Trophoblast cell (in vitro differentiated cells and primary cell): Measurements from ENCODE around the gene ATP9B.
A peak's percentile ranks its signal among the peaks of the same experiment; 100 is the strongest.

Experiments
- DNase-seq, 2 donors: peaks; one replicate each; pipeline ENCODE4 v3.0.0-alpha.2; 2016
- H2AFZ ChIP-seq: 2 replicates; pipeline ENCODE4 v1.6.1; 2013; ENCODE audit warnings: low read length, moderate library complexity, mild to moderate bottlenecking; ENCODE audit not compliant: insufficient read depth, poor library complexity
- H2AK5ac ChIP-seq: 2 replicates; pipeline ENCODE4 v1.6.1; 2013; ENCODE audit warnings: mild to moderate bottlenecking, low read length
- H2BK120ac ChIP-seq: 2 replicates; pipeline ENCODE4 v1.6.1; 2013; ENCODE audit warnings: low read length, mild to moderate bottlenecking, moderate library complexity; ENCODE audit not compliant: insufficient read depth, poor library complexity
- H2BK12ac ChIP-seq: 2 replicates; pipeline ENCODE4 v1.6.1; 2013; ENCODE audit warnings: mild to moderate bottlenecking, low read length, moderate library complexity
- H2BK5ac ChIP-seq: 2 replicates; pipeline ENCODE4 v1.6.1; 2013; ENCODE audit warnings: low read length, low read depth, moderate library complexity, mild to moderate bottlenecking; ENCODE audit not compliant: poor library complexity
- H3K14ac ChIP-seq: 2 replicates; pipeline ENCODE4 v1.6.1; 2013; ENCODE audit warnings: mild to moderate bottlenecking, low read length
- H3K18ac ChIP-seq: 2 replicates; pipeline ENCODE4 v1.6.1; 2013; ENCODE audit warnings: mild to moderate bottlenecking, low read length
- H3K23ac ChIP-seq: 2 replicates; pipeline ENCODE4 v1.6.1; 2013; ENCODE audit warnings: low read length
- H3K27ac ChIP-seq: 2 replicates; pipeline ENCODE4 v1.5.1; 2013; ENCODE audit warnings: low read depth, mild to moderate bottlenecking, inconsistent platforms, low read length, moderate library complexity
- H3K27me3 ChIP-seq: 2 replicates; pipeline ENCODE4 v1.6.1; 2013; ENCODE audit warnings: inconsistent platforms, mild to moderate bottlenecking, low read length, moderate library complexity; ENCODE audit not compliant: insufficient read depth
- H3K36me3 ChIP-seq, 2 experiments: 1 replicate in 1 of 2; 2 replicates in 1 of 2; pipeline ENCODE4 v1.6.1; 2013; ENCODE audit warnings: low read length in 2 of 2, mild to moderate bottlenecking in 2 of 2, moderate library complexity in 1 of 2; ENCODE audit not compliant: insufficient read depth in 2 of 2, control insufficient read depth in 1 of 2
- H3K4ac ChIP-seq: 2 replicates; pipeline ENCODE4 v1.6.1; 2013; ENCODE audit warnings: low read depth, mild to moderate bottlenecking, low read length, moderate library complexity
- H3K4me1 ChIP-seq, 2 experiments: 1 replicate in 1 of 2; 2 replicates in 1 of 2; pipeline ENCODE4 v1.6.1; 2013; ENCODE audit warnings: low read length in 2 of 2, mild to moderate bottlenecking in 2 of 2, moderate library complexity in 1 of 2; ENCODE audit not compliant: insufficient read depth in 2 of 2, control insufficient read depth in 1 of 2
- H3K4me2 ChIP-seq: 2 replicates; pipeline ENCODE4 v1.6.1; 2013; ENCODE audit warnings: inconsistent platforms, mild to moderate bottlenecking, low read length, moderate library complexity
- H3K4me3 ChIP-seq: 2 replicates; pipeline ENCODE4 v1.5.1; 2013; ENCODE audit warnings: mild to moderate bottlenecking, low read depth, low read length, inconsistent platforms
- H3K79me1 ChIP-seq: one replicate; pipeline ENCODE4 v1.6.1; 2013; ENCODE audit warnings: low read length
- H3K79me2 ChIP-seq: 2 replicates; pipeline ENCODE4 v1.6.1; 2013; ENCODE audit warnings: low read length, mild to moderate bottlenecking; ENCODE audit not compliant: control insufficient read depth, insufficient read depth, poor library complexity
- H3K9ac ChIP-seq: 2 replicates; pipeline ENCODE4 v1.6.1; 2013; ENCODE audit warnings: mild to moderate bottlenecking, low read length
- H3K9me3 ChIP-seq: 2 replicates; pipeline ENCODE4 v1.6.1; 2013; ENCODE audit warnings: low read depth, mild to moderate bottlenecking, control low read depth, inconsistent platforms, low read length; ENCODE audit not compliant: insufficient read depth
- H4K12ac ChIP-seq: 2 replicates; pipeline ENCODE4 v1.6.1; 2013; ENCODE audit warnings: low read depth, mild to moderate bottlenecking, low read length, moderate library complexity
- H4K8ac ChIP-seq: 2 replicates; pipeline ENCODE4 v1.6.1; 2013; ENCODE audit warnings: low read depth, mild to moderate bottlenecking, low read length, moderate library complexity
- H4K91ac ChIP-seq: one replicate; pipeline ENCODE4 v1.6.1; 2013; ENCODE audit warnings: low read depth, mild to moderate bottlenecking, low read length, moderate library complexity
- WGBS: extraction: QIAGEN DNeasy Blood & Tissue Kit; methylation state at CpG from one replicate; pipeline ENCODE4 v1.1.7; 2013; ENCODE audit warnings: missing lambda C conversion rate; ENCODE audit not compliant: insufficient read length, insufficient coverage; ENCODE audit errors: extremely low coverage; 5-methylcytosine and 5-hydroxymethylcytosine counted together

The ATP9B gene

GRCh38 chr18:79394534-79395307 is 325.5 kb downstream of the ATP9B start:
- Histone ChIP-seq H3K9ac (no peak overlapping the region), H3K27ac (no peak overlapping the region), H3K18ac (no peak overlapping the region), H2BK5ac (no peak overlapping the region), H3K36me3 (no peaks in the 10 kb centered on the region), H3K4me2 (peak overlapping the region; percentile 69), H2BK12ac (no peak overlapping the region), H4K12ac (no peak overlapping the region), H3K23ac (no peak overlapping the region), H3K27me3 (peaks cover 68% of the 10 kb centered on the region), H3K79me2 (peaks cover 1% of the 10 kb centered on the region), H2AFZ (no peak overlapping the region), H4K8ac (no peak overlapping the region), H3K9me3 (no peaks in the 10 kb centered on the region), H2BK120ac (no peak overlapping the region), H2AK5ac (no peak overlapping the region), H3K4me1 (peaks cover 0 to 9% of the 10 kb centered on the region in 2 experiments), H4K91ac (no peak overlapping the region), H3K4ac (no peak overlapping the region), H3K4me3 (no peak overlapping the region), H3K14ac (no peak overlapping the region), H3K79me1 (no peaks in the 10 kb centered on the region)
- peak; percentile 33 to 77 for DNase-seq
- no CpG with 5 or more reads among the region's 67 CpGs for WGBS

- no peak overlapping the region for H3K23ac ChIP-seq
- H3K9me3 ChIP-seq: no peaks in the 10 kb centered on the region
- no peak overlapping the region for H2AK5ac ChIP-seq
- no peak overlapping the region for H3K27ac ChIP-seq
- no peak overlapping the region for H2BK120ac ChIP-seq
- no peak overlapping the region for H3K14ac ChIP-seq
- peaks cover 1% of the 10 kb centered on the region for H3K79me2 ChIP-seq
- no peak overlapping the region for H4K8ac ChIP-seq
- no peak overlapping the region for H4K12ac ChIP-seq
- H3K27me3 ChIP-seq: peaks cover 70% of the 10 kb centered on the region
- H3K4ac ChIP-seq: no peak overlapping the region
- no peaks in the 10 kb centered on the region for H3K79me1 ChIP-seq
- H3K18ac ChIP-seq: no peak overlapping the region
- WGBS: no CpG with 5 or more reads among the region's 34 CpGs
- no peak for DNase-seq
- H2BK12ac ChIP-seq: no peak overlapping the region
- no peak overlapping the region for H3K9ac ChIP-seq
- peaks cover 0 to 9% of the 10 kb centered on the region in 2 experiments for H3K4me1 ChIP-seq
- H3K4me2 ChIP-seq: peak overlapping the region; percentile 69
- no peak overlapping the region for H3K4me3 ChIP-seq
- H2AFZ ChIP-seq: no peak overlapping the region
- H2BK5ac ChIP-seq: no peak overlapping the region
- no peak overlapping the region for H4K91ac ChIP-seq
- H3K36me3 ChIP-seq: no peaks in the 10 kb centered on the region
These were observed 326.1 kb downstream of the ATP9B start for GRCh38 chr18:79395308-79395640.

- Histone ChIP-seq H3K36me3 (no peaks in the 10 kb centered on the region), H2BK12ac (no peak within 1 kb of the TSS), H3K79me2 (peaks cover 1% of the 10 kb centered on the region), H3K4me3 (peak within 1 kb of the TSS; percentile 46), H4K91ac (no peak within 1 kb of the TSS), H3K4ac (no peak within 1 kb of the TSS), H2BK120ac (no peak within 1 kb of the TSS), H3K14ac (no peak within 1 kb of the TSS), H3K79me1 (no peaks in the 10 kb centered on the region), H4K12ac (no peak within 1 kb of the TSS), H3K18ac (no peak within 1 kb of the TSS), H3K27ac (no peak within 1 kb of the TSS), H3K9ac (no peak within 1 kb of the TSS), H3K4me2 (peak within 1 kb of the TSS; percentile 91), H3K9me3 (no peaks in the 10 kb centered on the region), H2AK5ac (no peak within 1 kb of the TSS), H3K27me3 (peaks cover 70% of the 10 kb centered on the region), H2AFZ (no peak within 1 kb of the TSS), H2BK5ac (no peak within 1 kb of the TSS), H4K8ac (no peak within 1 kb of the TSS), H3K23ac (no peak within 1 kb of the TSS), H3K4me1 (peaks cover 0 to 9% of the 10 kb centered on the region in 2 experiments)
- WGBS: no CpG with 5 or more reads among the region's 91 CpGs
- peak; percentile 15 to 71 for DNase-seq
These were observed 326.7 kb downstream of the ATP9B start, which contains the start of gene NFATC1 for GRCh38 chr18:79395761-79396404. Gene NFATC1 (plus strand): TSS chr18:79395930. CDS start chr18:79396225, 295 bp downstream.

- peak in 1 of 2 donors; percentile 57 for DNase-seq
- Histone ChIP-seq H3K27me3 (peaks cover 70% of the 10 kb centered on the region), H4K91ac (no peak overlapping the region), H3K4me3 (peak overlapping the region; percentile 9), H2BK120ac (no peak overlapping the region), H3K9ac (no peak overlapping the region), H4K12ac (no peak overlapping the region), H3K4me1 (peaks cover 0 to 9% of the 10 kb centered on the region in 2 experiments), H3K9me3 (no peaks in the 10 kb centered on the region), H3K23ac (no peak overlapping the region), H2AFZ (no peak overlapping the region), H3K79me1 (no peaks in the 10 kb centered on the region), H3K27ac (no peak overlapping the region), H3K36me3 (no peaks in the 10 kb centered on the region), H3K79me2 (peaks cover 1% of the 10 kb centered on the region), H3K18ac (no peak overlapping the region), H2AK5ac (no peak overlapping the region), H3K14ac (no peak overlapping the region), H4K8ac (no peak overlapping the region), H2BK12ac (no peak overlapping the region), H3K4ac (no peak overlapping the region), H3K4me2 (peak overlapping the region; percentile 91), H2BK5ac (no peak overlapping the region)
- WGBS: no CpG with 5 or more reads among the region's 68 CpGs
These were observed 327.4 kb downstream of the ATP9B start for GRCh38 chr18:79396431-79397246.
